Measurements from ENCODE around the gene LCMT2.
A peak's percentile ranks its signal among the peaks of the same experiment; 100 is the strongest.

LCMT2 gene

DNA sequence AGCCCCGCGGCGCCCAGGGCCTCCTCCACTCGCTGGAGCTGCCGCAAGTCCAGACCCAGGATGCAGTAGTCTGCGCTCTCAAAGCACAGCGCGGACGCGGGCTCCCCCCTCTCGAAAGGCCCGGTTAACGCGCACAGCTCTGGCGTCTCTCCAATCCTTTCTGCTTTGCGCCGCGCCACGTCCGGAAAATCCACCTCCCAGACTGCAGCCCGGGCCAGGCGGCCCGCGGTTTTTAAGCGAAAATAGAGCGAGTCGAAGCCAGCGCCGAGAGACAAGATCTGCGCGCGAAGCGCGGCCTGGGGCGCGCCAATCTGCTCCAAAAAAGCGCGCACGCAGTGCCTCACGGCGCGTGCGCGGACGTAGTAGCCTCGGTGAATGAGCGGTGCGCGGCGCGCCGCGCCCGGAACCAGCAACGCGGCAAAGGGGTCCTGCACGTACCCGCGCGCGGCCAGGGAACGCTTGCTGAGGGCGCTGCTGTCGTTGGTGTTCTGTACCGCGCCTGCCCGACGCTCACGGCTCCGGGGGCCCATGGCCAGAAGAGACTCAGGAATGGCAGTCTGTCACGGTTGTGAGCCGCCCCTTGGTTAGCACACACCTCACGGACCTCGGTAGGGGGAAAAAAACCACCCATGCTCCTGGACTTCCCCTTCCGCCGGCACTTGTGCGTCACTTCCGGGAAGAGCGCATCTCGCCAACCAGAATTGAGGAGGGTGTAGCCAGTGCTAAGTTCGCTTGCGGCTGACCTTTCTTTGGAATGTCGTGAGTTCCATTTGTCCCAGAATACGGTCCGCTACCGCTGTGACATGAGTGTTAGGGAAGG, at the start of gene LCMT2:
Gene LCMT2, minus strand, starts transcription at position 614 of the 820 bp plus-strand sequence. Its CDS starts 84 bp downstream, at position 530.
- peak; percentile 86 to 89 for DNase-seq

DNA sequence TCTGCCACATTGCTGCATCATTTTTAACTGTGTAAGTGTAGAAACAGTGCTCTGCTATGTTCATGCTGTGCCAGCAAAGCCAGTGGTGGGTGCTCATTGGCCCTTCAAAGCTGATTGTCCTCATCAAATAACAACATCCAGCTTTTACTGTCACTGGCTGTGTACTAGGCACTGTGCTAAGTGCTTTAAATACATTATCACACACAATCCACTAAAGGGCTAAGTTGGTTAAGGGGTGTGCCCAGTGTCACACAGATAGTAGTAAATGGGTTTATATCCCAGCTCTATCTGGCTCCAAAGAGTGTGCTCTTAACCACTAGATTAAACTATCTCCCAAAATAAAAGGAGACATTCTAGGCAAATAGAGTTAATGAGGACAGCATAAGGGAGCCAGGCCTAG, 48.2 kb upstream of the LCMT2 start:
- DNase-seq, result no peak

DNA sequence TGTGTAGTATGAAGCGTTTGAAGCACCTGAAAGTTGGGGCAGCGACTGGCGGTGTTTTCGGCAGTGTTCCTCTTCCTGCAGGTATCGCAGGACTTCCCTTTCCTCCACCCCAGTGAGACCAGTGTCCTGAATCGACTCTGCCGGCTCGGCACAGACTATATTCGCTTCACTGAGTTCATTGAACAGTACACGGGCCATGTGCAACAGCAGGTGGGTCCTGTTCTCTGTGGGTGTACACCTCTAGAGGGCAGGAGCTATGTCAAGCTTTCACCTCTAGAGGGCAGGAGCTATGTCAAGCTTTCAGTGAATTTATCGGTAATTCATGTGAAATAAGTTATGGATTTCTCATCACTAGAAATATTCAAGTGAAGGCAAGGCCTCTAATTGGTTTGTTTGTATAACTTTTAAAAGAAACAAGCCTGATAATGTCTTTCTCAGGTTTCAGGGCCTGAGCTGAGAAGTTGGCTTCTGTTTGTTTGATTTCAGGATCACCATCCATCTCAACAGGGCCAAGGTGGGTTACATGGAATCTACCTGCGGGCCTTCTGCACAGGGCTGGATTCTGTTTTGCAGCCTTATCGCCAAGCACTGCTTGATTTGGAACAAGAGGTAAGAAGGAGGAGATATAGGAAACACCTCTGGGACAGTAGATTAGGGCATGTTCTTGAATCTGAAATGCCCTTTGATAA, 45.8 kb upstream of the LCMT2 start:
- DNase-seq, result no peak

- DNase-seq, result peak; percentile 54 to 56
These were observed 40.9 kb upstream of the LCMT2 start, which contains the start of the genes TUBGCP4 and ZSCAN29 for GRCh38 chr15:43370975-43371974. TSS of gene TUBGCP4 (plus strand) at chr15:43371101. CDS start at chr15:43371355, 254 bp downstream. TSS of gene ZSCAN29 (minus strand) at chr15:43371043. CDS start at chr15:43369913, 1,130 bp downstream.

DNA sequence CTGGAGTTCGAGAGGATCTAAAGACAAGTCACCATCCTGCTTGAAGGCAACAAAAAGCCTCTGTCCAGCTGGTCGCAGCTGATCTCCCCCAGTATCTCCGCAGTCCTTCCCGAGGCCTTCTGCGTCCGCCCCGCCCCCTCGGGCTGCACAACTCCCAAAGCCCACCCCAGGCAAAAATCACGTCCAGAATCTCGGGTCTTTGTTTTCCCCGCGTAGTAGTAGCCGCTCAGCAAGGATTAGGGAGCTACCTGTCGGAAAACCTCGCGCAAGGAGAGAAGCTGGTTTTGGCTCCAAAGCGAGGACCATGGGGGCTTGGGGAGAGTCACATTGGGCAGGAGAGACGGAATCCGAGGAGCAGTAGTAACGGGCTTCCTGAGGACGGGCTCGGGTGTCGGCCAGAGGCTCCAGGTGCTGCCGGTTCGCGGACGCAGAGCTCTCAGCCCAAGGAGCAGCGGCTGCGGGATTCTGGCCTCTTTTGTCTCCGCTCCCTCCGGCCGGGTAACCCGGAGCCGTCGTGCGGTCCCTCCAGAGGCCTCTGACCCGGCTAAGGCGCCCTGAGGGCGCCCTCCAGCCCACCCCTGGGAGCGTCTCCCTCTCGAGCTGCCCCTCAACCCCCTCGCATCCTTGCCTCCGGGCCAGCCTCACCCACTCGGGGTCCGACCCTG, 40.1 kb upstream of the LCMT2 start:
- DNase-seq, result no peak

DNA sequence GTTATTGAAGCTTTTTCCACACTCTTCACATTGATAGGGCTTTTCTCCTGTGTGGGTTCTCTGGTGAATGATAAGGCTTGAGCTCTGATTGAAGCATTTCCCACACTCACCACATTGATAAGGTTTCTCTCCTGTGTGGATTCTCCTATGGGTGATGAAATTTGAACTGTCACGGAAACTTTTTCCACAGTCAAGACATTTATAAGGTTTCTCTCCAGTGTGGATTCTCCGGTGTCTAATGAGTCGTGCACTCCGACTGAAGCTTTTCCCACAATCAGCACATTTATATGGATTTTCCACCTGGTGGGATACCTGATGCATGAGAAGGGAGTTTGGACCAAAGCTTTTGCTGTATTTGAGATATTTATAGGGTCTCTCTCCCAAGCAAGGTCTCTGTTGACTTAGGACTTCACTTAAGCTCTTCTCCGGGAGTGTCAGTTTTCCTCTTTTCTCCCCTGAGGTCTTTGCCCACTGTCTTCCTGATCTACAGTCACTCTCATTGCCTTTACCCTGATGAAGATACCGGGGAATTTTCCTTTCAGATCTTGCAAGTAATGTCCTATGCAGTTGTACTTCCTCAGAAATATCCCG, 31.0 kb upstream of the LCMT2 start:
- DNase-seq, result no peak

DNA sequence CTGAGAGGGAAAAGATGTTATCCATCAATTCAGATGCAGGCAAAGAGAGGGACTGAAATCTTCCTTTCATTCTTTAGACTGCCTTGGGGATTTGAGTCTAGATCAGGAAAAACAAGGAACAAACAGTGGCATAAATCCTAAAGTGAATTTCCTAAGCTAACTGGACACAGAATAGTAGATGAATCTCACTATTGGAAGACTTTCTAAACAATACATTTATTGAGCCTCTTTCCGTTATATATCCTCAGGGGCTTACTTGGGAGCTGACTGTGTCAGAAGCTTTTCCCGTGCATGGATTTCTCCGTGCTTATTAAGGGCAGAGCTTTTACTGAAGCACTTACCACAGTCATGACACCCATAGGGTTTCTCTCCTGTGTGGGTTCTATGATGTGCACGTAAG, 30.4 kb upstream of the LCMT2 start:
- DNase-seq, result no peak

GRCh38 chr15:43352693-43353382, 22.5 kb upstream of the LCMT2 start:
- no peak for DNase-seq

- no peak for DNase-seq
These were observed 16.7 kb upstream of the LCMT2 start for GRCh38 chr15:43347114-43347513.

DNA sequence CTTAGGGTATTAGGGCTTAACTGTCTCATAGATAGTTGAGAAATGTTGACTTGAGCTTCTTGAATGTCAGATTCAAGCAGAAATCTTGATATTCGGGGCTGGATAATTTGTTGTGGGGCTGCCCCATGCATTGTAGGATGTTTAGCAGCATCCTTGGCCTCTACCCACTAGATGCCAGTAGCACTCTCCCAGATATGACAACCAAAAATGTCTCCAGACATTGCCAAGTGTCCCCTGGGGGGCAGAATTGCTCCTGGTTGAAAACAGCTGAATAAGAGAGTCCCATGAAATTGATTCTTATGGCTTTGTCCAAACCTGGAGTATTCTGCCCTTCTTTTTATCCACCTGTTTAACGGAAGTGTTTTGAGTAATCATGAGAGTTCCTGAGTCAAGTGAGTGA, 15.9 kb upstream of the LCMT2 start:
- peak in 1 of 2 experiments; percentile 4 for DNase-seq

DNA sequence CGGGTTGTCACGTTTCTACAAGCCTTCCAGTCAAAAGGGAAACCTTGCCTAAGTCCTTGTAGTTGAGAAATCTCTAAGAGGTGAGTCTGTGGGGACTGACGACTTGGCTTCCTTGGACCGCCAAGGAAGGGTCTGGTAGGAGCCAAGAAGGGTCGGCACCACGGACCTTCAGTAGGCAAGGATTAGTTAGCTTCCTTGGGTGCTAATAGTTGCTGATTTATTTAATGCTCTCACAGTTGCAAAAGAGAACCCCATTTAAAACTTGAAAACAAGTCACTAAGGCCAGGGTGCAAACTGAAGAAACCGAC, 361 bp upstream of the LCMT2 start:
- DNase-seq, result no peak

- no peak for DNase-seq
These were observed 985 bp downstream of the LCMT2 start for GRCh38 chr15:43329217-43329959.

DNA sequence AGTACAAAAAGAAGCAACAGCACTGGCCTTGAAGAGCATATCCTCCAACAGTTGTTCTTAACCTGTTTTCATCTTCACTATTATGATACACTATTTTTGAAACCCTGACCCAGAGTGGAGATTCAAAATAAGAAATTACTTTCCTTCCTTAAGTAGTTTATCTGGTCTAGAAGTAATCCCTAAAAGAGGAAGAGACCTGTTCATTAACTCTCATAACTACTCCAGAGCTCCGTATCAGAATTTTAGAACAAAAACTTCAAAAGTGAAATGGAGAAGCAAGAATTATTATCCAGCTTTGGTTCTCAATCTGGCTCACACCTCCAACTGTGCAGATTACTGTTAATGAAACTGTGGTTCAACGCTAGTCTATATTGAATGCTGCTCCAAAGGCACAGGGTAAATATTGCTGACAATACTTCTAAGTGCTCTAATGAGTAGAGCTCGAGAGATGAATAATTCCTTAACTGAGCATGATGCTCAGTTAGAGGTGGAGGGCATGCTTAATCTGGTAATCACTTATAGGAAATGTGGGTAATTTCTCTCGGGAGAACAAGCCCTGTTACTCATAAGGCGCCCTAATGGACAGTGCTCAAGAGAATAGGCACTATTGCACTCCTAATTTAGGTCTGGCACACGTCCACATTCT, 5.2 kb downstream of the LCMT2 start:
- no peak for DNase-seq

DNA sequence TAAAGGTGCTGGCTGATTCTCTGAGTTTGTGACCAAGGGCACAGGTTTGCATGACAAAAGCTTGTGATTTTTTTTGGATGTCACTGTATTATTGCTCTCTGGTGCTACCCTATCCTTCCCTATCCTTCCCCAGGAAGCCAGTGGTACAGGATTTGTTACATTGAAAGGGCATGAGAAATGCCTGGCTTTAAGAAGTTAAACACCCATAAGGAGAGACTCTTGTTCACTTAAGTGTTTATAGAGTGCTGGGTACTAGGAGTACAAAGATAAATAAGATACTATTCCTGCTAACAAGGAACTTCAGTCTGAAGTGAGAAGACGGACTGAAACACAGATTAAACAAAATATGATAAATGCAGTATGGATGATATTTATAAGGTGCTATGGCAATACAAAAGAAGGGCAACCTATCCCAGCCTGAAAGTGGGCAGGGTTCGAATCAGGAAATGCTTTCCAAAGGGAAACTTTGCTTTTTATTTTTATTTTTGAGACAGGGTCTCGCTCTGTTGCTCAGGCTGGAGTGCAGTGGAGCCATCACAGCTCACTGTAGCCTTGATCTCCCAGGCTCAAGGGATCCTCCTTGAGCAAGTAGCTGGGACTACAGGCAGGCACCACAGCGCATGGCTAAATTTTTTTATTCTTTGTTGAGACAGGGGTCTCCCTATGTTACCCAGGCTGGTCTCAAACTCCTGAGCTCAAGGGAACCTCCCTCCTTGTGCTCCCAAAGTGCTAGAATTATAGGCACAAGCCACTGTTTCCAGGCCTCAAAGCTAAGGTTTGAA, 11.2 kb downstream of the LCMT2 start:
- DNase-seq, result no peak

DNA sequence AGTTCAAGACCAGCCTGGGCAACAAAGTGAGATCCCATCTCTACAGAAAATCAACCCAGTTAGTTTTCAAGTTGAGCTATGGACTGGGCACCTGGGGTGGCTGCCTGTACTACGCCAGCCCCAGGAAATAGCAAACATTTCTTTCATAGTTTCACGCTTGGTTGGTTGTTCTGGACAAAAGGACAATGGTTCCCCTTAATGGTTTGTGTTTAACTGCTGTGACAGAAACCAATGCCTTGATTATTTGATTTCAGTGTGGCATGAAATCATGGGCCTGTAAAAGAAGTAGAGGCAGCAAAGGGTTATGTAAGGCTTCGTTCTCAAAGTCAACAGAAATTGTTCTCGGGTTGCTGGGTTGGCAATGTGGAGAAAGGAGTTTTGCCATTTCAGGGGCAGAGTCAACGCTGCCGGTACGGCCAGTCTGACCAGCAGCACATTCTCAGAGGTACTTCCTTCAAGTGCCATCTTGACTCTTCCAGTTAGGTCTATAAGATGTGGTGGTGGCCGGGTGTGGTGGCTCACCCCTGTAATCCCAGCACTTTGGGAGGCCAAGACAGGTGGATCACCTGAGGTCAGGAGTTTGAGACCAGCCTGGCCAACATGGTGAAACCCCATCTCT, 12.7 kb downstream of the LCMT2 start:
- DNase-seq, result no peak

GRCh38 chr15:43316971-43317346, 13.4 kb downstream of the LCMT2 start:
- DNase-seq, result no peak

DNA sequence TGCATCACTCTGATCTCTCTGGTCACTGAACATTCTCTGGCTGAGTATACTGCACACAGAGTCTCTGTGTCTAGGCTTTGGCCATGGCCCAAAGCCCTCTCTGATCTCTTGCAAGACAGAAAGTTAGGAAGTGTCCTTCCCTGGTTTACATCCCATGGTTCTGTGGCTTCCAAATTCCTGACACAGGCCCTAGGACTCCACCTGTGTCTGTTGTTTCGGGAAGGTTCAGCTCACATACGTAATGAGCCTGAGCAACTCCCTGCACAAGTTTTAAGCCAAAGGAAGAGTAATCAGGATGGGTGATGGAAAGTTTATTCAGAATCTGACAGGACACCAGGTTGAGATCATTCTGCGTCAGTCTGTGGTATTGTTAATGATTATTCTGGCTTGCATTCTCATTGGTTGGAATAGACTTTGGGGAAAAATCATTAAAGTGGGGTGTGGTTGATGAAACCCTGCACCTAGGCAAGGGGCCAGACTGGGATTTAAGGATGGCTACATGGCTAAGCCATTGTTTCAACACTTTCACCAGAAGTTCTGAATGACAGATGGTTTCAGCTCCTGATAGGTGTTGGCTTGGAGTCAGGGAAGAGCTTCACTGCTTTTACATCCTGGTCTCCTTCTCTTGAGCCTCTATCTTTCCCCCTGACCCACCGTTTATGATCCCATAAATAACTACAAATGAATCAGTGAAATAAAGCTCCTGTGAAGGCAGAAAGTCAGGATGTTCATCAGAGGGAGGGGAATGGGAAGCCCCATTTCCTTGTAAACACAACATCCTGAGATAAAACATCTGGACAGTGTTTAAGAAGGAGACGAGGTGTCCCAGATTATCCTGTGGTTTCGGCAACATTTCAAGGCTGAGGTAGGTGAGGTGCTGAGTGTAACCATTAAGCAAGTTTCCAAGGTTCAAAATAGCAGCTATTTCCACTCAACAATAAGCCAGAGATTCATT, 14.1 kb downstream of the LCMT2 start:
- no peak for DNase-seq

DNA sequence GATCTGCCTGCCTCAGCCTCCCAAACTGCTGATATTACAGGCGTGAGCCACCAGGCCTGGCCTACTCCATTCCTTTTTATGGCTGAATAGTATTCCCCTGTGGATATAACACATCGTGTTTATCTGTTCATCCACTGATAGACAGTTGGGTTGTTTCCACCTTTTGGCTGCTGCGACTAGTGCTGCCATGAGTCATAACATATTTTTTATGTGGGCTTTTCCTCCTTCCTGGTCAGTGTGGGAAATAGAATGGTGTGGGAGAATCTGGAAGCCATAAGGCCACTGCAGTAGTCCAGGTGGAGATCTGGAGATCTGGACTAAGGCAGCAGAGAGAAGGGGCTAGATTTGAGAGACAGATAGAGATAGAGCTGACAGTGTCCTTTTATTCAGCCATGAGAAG, 16.2 kb downstream of the LCMT2 start:
- DNase-seq, result no peak

All from SW 1271 (cell line).